UCSD-AML1 (cell line): ENCODE data around the gene C19orf81.
"Not testable (repeated sequence)": the region's sequence is repeated elsewhere in the genome, so short reads cannot be mapped to it uniquely, and the experiment has no call there.

Source experiments
- DNase-seq: peaks from one replicate; lab custom pipeline; 2025; ENCODE audit not compliant: unreplicated experiment; lab: John Stamatoyannopoulos, UW

Gene C19orf81

GRCh38 chr19:50649433-50650391 is at the start of gene C19orf81:
C19orf81 (plus strand) TSS chr19:50649445; CDS start chr19:50649445, 0 bp downstream.
- DNase-seq: peak; percentile 36

GRCh38 chr19:50601407-50602088 is 47.7 kb upstream of the C19orf81 start:
- no peak for DNase-seq

GRCh38 chr19:50602089-50602422 is 47.2 kb upstream of the C19orf81 start:
- no peak for DNase-seq

- DNase-seq: no peak
Measured at GRCh38 chr19:50602496-50602895, 46.7 kb upstream of the C19orf81 start.

DNA sequence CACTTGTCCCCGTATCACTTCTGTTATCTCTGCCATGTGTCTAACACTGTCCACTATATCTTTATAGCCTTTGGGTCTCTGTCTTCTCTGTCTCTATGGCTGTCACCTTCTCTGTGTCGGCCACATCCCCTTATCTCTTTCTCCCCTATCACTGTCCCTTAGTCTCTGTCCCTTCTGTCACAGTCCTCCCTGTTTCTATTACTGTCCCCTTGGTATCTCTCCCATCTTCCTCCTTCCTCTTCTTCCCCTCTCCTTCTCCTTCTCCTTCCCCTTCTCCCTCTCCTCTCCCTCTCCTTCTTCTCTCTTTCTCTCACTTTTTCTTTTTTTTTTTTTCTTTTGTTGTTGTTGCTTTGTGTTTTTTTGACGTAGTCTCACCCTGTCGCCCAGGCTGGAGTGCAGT is 46.3 kb upstream of the C19orf81 start:
- no peak for DNase-seq

GRCh38 chr19:50604264-50605073 is 44.8 kb upstream of the C19orf81 start:
- DNase-seq: not testable (repeated sequence)

GRCh38 chr19:50606059-50606836 is 43.0 kb upstream of the C19orf81 start:
- DNase-seq: not testable (repeated sequence)

- DNase-seq: no peak
Measured at GRCh38 chr19:50607388-50607787, 41.9 kb upstream of the C19orf81 start.

- DNase-seq: peak; percentile 38
Measured at GRCh38 chr19:50607874-50608785, 41.1 kb upstream of the C19orf81 start.

DNA sequence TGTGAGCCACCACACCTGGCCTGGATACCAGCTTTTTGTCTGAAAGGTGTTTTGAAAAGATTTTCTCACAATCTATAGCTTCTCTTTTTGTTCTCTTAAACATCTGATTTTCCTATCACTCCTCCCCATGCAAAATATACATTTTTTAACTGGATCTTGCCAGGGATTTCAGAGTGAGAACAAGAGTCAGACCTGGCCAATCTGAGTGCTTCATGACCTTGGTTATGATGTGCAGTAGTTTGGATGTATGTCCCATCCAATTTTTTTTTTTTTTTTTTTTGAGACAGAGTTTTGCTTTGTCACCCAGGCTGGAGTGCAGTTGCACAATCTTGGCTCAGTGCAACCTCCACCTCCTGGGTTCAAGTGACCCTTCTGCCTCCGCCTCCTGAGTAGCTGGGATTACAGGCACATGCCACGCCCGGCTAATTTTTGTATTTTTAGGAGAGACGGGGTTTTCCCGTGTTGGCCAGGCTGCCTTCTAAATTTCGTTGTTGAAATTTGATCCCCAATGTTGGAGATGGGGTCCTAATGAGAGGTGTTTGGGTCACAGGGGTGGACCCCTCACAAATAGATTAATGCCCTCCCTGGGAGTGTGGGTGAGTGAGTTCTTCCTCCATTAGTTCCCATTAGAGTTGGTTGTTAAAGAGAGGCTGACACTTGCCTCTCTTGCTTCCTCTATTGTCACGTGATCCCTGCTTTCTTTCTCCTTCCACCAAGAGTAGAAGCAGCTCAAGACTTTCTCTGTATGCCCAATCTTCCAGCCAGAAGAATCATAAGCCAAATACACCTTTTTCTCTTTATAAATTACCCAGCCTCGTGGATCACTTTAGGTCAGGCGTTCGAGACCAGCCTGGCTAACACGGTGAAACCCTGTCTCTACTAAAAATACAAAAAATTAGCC is 36.5 kb upstream of the C19orf81 start:
- DNase-seq: not testable (repeated sequence)

GRCh38 chr19:50618379-50618778 is 30.9 kb upstream of the C19orf81 start:
- not testable (repeated sequence) for DNase-seq

- not testable (repeated sequence) for DNase-seq
Measured at GRCh38 chr19:50619184-50619583, 30.1 kb upstream of the C19orf81 start.

- not testable (repeated sequence) for DNase-seq
Measured at GRCh38 chr19:50620394-50620906, 28.8 kb upstream of the C19orf81 start.

GRCh38 chr19:50624949-50625600 is 24.2 kb upstream of the C19orf81 start:
- DNase-seq: no peak

DNA sequence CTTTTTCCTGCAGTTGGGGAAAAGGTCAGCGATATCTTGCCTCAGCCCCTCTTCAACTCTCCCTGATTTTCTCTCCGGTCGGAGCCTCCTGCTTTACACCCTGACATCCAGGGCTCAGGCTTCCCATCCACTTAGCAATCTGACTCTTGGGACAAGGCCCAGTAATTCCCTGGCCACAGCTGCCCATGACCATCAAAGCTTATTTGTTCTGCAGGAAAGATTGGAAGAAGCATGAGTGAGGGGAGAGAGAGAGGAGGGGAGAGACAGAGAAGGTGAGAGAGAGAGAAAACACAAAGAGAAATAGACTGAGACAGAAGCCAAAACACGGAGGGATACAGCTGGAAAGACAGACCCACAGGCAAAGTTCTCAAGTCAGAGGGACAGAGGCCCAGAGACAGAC is 23.2 kb upstream of the C19orf81 start:
- DNase-seq: no peak

DNA sequence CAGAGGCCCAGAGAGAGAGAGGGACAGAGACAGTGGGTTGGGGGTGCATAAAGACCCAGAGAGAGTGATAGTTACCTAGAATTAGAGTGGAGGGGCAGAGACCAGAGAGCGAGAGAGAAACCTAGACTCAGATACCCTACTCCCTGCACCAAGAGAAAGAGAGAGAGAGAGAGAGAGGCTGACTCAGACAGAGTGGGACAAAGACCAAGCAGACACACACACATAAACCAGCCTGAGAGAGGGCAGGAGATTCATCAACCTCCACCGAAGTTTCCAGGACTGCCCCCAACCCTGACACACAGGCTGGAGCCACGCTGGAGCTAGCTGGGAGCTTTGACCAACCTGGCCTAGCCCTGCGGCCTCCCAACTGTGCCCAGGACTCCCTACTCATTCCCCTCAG is 22.4 kb upstream of the C19orf81 start:
- no peak for DNase-seq

DNA sequence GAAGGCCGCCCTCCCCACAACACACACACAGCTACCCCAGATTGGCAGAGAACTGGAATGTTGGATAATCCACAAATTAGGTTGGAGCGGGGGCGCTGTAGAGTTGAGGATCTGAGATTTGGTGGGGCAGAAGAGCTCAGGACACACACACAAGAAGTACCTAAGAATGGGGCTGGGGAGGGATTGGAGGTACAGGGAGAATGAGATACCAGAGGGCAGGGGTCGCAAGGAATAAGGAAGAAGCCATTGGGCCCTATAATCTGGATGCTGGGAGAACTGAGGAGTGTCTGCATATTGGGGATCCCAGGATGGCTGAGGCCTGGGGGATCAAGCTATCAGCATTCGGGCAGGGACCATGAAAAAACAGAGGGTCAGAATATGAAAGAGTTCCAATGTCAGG is 21.1 kb upstream of the C19orf81 start:
- DNase-seq: no peak

DNA sequence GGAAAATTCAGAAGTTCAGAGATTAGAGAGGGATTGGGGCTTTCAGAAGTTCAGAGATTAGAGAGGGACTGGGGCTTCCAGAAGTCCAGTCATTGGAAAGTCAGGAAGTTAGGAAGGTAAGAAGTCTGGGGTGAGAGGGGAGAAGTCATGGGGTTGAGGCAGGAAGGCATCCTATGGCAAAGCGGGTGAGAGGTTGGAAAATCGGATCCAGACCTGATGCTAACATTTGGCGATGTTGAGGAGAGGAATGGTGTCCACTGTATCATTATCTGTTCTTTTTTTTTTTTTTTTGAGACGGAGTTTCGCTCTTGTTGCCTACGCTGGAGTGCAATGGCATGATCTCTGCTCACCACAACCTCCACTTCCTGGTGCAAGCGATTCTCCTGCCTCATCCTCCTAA is 20.7 kb upstream of the C19orf81 start:
- no peak for DNase-seq
